Hepatocyte (in vitro differentiated cells): Measurements from ENCODE around the gene TSACC. TPM values are rescaled to one million over a fixed set of nuclear protein-coding genes. Genes with fewer than 3 reads are reported as not detected.
A peak's percentile ranks its signal among the peaks of the same experiment; 100 is the strongest.
"Not testable (repeated sequence)": the region's sequence is repeated elsewhere in the genome, so short reads cannot be mapped to it uniquely, and the experiment has no call there.

Source experiments
- DNase-seq: peaks from one replicate; pipeline ENCODE4 v3.0.0-alpha.2; 2016; ENCODE audit warnings: low spot score
- H2AFZ ChIP-seq: fragments of 200-600 bp; sonication (generic); 2 replicates; pipeline ENCODE4 v1.6.0; 2016; ENCODE audit warnings: antibody characterized with exemption, mild to moderate bottlenecking
- H3K27ac ChIP-seq: fragments of 200-600 bp; sonication (generic); 2 replicates; pipeline ENCODE4 v1.5.1; 2016; ENCODE audit warnings: mild to moderate bottlenecking
- H3K27me3 ChIP-seq: fragments of 200-600 bp; sonication (generic); 2 replicates; pipeline ENCODE4 v1.6.1; 2016
- H3K36me3 ChIP-seq: fragments of 200-600 bp; sonication (generic); replicated peaks from 2 replicates; pipeline ENCODE4 v1.5.1; 2016; ENCODE audit warnings: low read depth; ENCODE audit not compliant: insufficient read depth
- H3K4me1 ChIP-seq: fragments of 200-600 bp; sonication (generic); 2 replicates; pipeline ENCODE4 v1.5.1; 2016; ENCODE audit warnings: mild to moderate bottlenecking, moderate library complexity; ENCODE audit not compliant: insufficient read depth
- H3K4me2 ChIP-seq: fragments of 200-600 bp; sonication (generic); 2 replicates; pipeline ENCODE4 v1.6.0; 2016
- H3K4me3 ChIP-seq: fragments of 200-600 bp; sonication (generic); 2 replicates; pipeline ENCODE4 v1.5.1; 2016; ENCODE audit warnings: mild to moderate bottlenecking
- H3K79me2 ChIP-seq: fragments of 200-600 bp; sonication (generic); 2 replicates; pipeline ENCODE4 v1.6.0; 2017; ENCODE audit warnings: mild to moderate bottlenecking
- H3K9me2 ChIP-seq: fragments of 200-600 bp; sonication (generic); replicated peaks from 2 replicates; pipeline ENCODE4 v1.6.0; 2017; ENCODE audit warnings: mild to moderate bottlenecking; ENCODE audit not compliant: insufficient read depth
- H3K9me3 ChIP-seq: fragments of 200-600 bp; sonication (generic); 2 replicates; pipeline ENCODE4 v1.5.1; 2016; ENCODE audit warnings: low read depth, mild to moderate bottlenecking
- H4K20me1 ChIP-seq: fragments of 200-600 bp; sonication (generic); 2 replicates; pipeline ENCODE4 v1.6.0; 2016; ENCODE audit warnings: mild to moderate bottlenecking; ENCODE audit not compliant: insufficient read depth, poor library complexity, severe bottlenecking
- EZH2 ChIP-seq: fragments of 200-600 bp; sonication (generic); IDR thresholded peaks from 2 replicates; pipeline ENCODE4 v1.6.1; 2016; ENCODE audit warnings: antibody characterized with exemption, mild to moderate bottlenecking, borderline replicate concordance
- EZH2phosphoT487 ChIP-seq: fragments of 200-600 bp; sonication (generic); IDR thresholded peaks from one replicate; pipeline ENCODE4 v1.6.1; 2018; ENCODE audit warnings: antibody characterized with exemption, mild to moderate bottlenecking, low read depth, moderate library complexity; ENCODE audit not compliant: unreplicated experiment, severe bottlenecking
- WGBS: methylation state at CpG from one replicate; pipeline ENCODE4 v1.1.6; 2016; ENCODE audit warnings: low lambda C conversion rate; ENCODE audit errors: missing lambda C conversion rate; 5-methylcytosine and 5-hydroxymethylcytosine counted together
- polyA plus RNA-seq: library from polyadenylated mRNA; unstranded; fragments of >200 nt; fragmentation: Nextera tagmentation; extraction: Ambion mirVana; gene quantifications from 2 replicates; pipeline ENCODE4 v1.2.1, GENCODE V29; 2016
- total RNA-seq: library from RNA; depleted of rRNA; stranded (reverse); fragments of >200 nt; gene quantifications from 2 replicates; pipeline ENCODE4 v1.2.3, GENCODE V29; 2014
- TF ChIP-seq, protein P1 (sequence below): fragments of 200-600 bp; sonication (generic); IDR thresholded peaks from 2 replicates; pipeline ENCODE4 v1.5.1; 2016; ENCODE audit warnings: antibody characterized with exemption, mild to moderate bottlenecking; ENCODE audit not compliant: poor library complexity

TSACC gene
- total and polyA plus RNA-seq, 2 experiments from 2014 or later = 1.5 TPM; not detected in 1

DNA sequence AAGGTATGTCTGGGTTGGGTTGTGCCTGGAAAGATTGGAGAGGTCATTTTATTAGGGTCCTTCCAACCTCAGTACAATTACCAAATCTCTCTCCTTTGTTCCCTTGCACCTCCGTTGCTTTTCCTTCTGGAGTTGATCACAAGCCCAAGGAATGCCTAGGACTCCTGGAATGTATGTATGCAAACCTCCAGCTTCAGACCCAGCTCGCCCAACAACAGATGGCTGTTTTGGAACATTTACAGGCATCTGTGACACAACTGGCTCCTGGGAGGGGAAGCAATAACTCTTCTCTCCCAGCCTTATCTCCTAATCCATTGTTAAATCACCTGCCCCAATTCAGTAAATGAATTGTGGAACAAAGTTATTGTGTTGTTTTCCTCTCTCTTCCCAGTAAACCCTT is 8.3 kb downstream of the TSACC start:
- no peaks in the 10 kb centered on the region for H4K20me1 ChIP-seq
- no peaks in the 10 kb centered on the region for H3K36me3 ChIP-seq
- H2AFZ ChIP-seq = no peak overlapping the region
- H3K9me2 ChIP-seq = no peaks in the 10 kb centered on the region
- H3K27me3 ChIP-seq = no peaks in the 10 kb centered on the region
- H3K4me1 ChIP-seq = no peaks in the 10 kb centered on the region
- no peaks in the 10 kb centered on the region for H3K79me2 ChIP-seq
- H3K4me2 ChIP-seq = no peak overlapping the region
- H3K4me3 ChIP-seq = no peak overlapping the region
- H3K9me3 ChIP-seq = no peaks in the 10 kb centered on the region
- 20% methylated on average over 2 of the region's 2 CpGs for WGBS
- no peak overlapping the region for H3K27ac ChIP-seq
- TF ChIP-seq EZH2 (no peak), EZH2phosphoT487 (no peak)
- TF ChIP-seq, protein P1, sequence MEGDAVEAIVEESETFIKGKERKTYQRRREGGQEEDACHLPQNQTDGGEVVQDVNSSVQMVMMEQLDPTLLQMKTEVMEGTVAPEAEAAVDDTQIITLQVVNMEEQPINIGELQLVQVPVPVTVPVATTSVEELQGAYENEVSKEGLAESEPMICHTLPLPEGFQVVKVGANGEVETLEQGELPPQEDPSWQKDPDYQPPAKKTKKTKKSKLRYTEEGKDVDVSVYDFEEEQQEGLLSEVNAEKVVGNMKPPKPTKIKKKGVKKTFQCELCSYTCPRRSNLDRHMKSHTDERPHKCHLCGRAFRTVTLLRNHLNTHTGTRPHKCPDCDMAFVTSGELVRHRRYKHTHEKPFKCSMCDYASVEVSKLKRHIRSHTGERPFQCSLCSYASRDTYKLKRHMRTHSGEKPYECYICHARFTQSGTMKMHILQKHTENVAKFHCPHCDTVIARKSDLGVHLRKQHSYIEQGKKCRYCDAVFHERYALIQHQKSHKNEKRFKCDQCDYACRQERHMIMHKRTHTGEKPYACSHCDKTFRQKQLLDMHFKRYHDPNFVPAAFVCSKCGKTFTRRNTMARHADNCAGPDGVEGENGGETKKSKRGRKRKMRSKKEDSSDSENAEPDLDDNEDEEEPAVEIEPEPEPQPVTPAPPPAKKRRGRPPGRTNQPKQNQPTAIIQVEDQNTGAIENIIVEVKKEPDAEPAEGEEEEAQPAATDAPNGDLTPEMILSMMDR = no peak
- DNase-seq = no peak

DNA sequence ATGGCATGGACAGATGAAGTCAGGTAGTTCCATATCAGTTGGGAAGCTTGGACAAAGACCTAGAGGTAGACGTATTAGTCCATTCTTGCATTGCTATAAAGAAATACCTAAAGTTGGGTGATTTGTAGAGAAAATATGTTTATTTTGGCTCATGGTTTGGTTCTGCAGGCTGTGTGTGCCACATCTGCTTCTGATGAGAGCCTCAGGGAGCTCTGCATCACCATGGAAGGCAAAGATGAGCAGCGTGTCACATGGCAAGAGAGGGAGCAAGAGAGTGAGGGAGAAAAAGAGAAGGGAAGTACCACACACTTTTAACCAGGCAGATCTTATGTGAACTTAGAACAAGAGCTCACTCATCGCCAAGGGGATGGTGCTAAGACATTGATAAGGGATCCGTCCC is 9.0 kb downstream of the TSACC start:
- Histone ChIP-seq H3K36me3 (no peaks in the 10 kb centered on the region), H4K20me1 (no peaks in the 10 kb centered on the region), H3K4me1 (no peaks in the 10 kb centered on the region), H3K27ac (no peak overlapping the region), H3K4me2 (no peak overlapping the region), H3K79me2 (no peaks in the 10 kb centered on the region), H3K4me3 (no peak overlapping the region), H2AFZ (no peak overlapping the region), H3K27me3 (no peaks in the 10 kb centered on the region), H3K9me2 (no peaks in the 10 kb centered on the region), H3K9me3 (no peaks in the 10 kb centered on the region)
- 73% methylated on average over 4 of the region's 4 CpGs for WGBS
- no peak for TF ChIP-seq EZH2
- no peak for TF ChIP-seq EZH2phosphoT487
- TF ChIP-seq, protein P1 = no peak
- DNase-seq = no peak

DNA sequence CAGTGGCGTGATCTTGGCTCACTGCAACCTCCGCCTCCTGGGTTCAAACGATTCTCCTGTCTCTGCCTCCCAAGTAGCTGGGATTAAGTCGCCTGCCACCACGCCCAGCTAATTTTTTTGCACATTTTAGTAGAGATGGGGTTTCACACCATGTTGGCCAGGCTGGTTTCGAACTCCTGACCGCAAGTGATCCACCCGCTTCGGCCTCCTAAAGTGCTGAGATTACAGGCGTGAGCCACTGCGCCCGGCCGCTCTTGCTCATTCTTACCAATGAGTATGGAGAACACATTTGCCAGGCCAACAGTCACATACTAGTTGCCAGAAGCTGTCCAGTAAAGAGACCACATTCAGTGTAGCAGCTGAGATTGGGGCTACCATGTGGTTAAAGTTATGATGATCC is 14.2 kb downstream of the TSACC start:
- H4K20me1 ChIP-seq, H3K4me3 ChIP-seq, H3K27ac ChIP-seq, H3K36me3 ChIP-seq, H3K9me2 ChIP-seq, H3K4me1 ChIP-seq, H3K4me2 ChIP-seq, H2AFZ ChIP-seq, H3K27me3 ChIP-seq, DNase-seq, H3K79me2 ChIP-seq, H3K9me3 ChIP-seq: not testable (repeated sequence)
- 95% methylated on average over 13 of the region's 13 CpGs for WGBS

DNA sequence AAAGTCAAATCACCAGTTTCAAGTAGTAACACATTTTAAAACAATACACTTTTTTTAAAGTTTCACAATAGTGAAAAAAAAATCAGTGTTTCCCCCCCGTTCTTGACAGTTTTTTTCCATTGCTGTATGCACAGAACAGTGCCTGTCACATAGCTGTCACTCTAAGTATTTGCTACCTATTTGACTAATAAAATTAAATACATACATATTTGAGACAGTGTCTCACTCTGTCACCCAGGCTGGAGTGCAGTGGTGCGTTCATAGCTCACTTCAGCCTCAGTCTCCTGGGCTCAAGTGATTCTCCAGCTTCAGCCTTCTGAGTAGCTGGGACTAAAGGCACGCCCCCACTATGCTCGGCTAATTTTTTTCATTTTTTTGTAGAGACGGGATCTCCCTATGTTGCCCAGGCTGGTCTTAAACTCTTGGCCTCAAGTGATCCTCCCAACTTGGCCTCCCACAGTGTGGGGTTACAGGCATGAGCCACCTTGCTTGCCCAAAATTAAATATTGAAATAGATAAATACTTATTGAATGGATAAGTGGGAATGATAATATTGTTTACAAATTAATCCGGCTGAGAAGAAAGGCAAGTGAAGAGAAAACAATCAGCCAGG is 18.0 kb downstream of the TSACC start:
- TF ChIP-seq, protein P1 = no peak
- TF ChIP-seq EZH2 = no peak
- TF ChIP-seq EZH2phosphoT487 = no peak
- peak overlapping the region; percentile 71 for H3K4me2 ChIP-seq
- H3K27me3 ChIP-seq = peaks cover 8% of the 10 kb centered on the region
- H3K9me3 ChIP-seq = no peaks in the 10 kb centered on the region
- no peaks in the 10 kb centered on the region for H3K9me2 ChIP-seq
- peak overlapping the region; percentile 31 for H2AFZ ChIP-seq
- no peaks in the 10 kb centered on the region for H3K36me3 ChIP-seq
- no peak overlapping the region for H3K27ac ChIP-seq
- peaks cover 5% of the 10 kb centered on the region for H3K4me1 ChIP-seq
- no peak overlapping the region for H3K4me3 ChIP-seq
- WGBS = 57% methylated on average over 6 of the region's 6 CpGs
- no peaks in the 10 kb centered on the region for H4K20me1 ChIP-seq
- H3K79me2 ChIP-seq = no peaks in the 10 kb centered on the region
- no peak for DNase-seq
